H9 (cell line): ENCODE measurements around the gene MME. TPM values are rescaled to one million over a fixed set of nuclear protein-coding genes. Genes with fewer than 3 reads are reported as not detected.

ENCODE experiments used
- DNase-seq: peaks from one replicate; pipeline ENCODE4 v3.0.0-alpha.2; 2017
- H2AFZ ChIP-seq: one replicate; pipeline ENCODE4 v1.6.1; 2013; ENCODE audit warnings: mild to moderate bottlenecking, low read length, control low read depth, moderate library complexity
- H2AK5ac ChIP-seq: 2 replicates; pipeline ENCODE4 v1.6.1; 2013; ENCODE audit warnings: low read length, control low read depth, mixed read lengths; ENCODE audit not compliant: insufficient read length
- H2BK120ac ChIP-seq: one replicate; pipeline ENCODE4 v1.6.1; 2013; ENCODE audit warnings: low read depth, mild to moderate bottlenecking, low read length, control low read depth, inconsistent platforms; ENCODE audit not compliant: poor library complexity, severe bottlenecking
- H2BK12ac ChIP-seq: 2 replicates; pipeline ENCODE4 v1.6.1; 2013; ENCODE audit warnings: low read length, control low read depth, mixed read lengths, low read depth; ENCODE audit not compliant: insufficient read length
- H2BK15ac ChIP-seq: 2 replicates; pipeline ENCODE4 v1.6.1; 2013; ENCODE audit warnings: low read depth, low read length, control low read depth
- H2BK20ac ChIP-seq: one replicate; pipeline ENCODE4 v1.6.1; 2013; ENCODE audit warnings: low read depth, mild to moderate bottlenecking, low read length, control low read depth, inconsistent platforms; ENCODE audit not compliant: poor library complexity, severe bottlenecking
- H2BK5ac ChIP-seq: 2 replicates; pipeline ENCODE4 v1.6.1; 2013; ENCODE audit warnings: low read length, control low read depth, mixed read lengths; ENCODE audit not compliant: insufficient read length
- H3K14ac ChIP-seq: 2 replicates; pipeline ENCODE4 v1.6.1; 2013; ENCODE audit warnings: low read length, control low read depth; ENCODE audit not compliant: insufficient read depth
- H3K18ac ChIP-seq: 2 replicates; pipeline ENCODE4 v1.6.1; 2013; ENCODE audit warnings: low read depth, mild to moderate bottlenecking, mixed read lengths, low read length, control low read depth; ENCODE audit not compliant: insufficient read length
- H3K23ac ChIP-seq: 2 replicates; pipeline ENCODE4 v1.6.1; 2013; ENCODE audit warnings: low read length, control low read depth, mixed read lengths, low read depth; ENCODE audit not compliant: insufficient read length
- H3K23me2 ChIP-seq: 2 replicates; pipeline ENCODE4 v1.6.1; 2013; ENCODE audit warnings: low read depth, mild to moderate bottlenecking, mixed read lengths, low read length, control low read depth; ENCODE audit not compliant: insufficient read length, poor library complexity, severe bottlenecking
- H3K27ac ChIP-seq: 2 replicates; pipeline ENCODE4 v1.5.1; 2013; ENCODE audit warnings: low read length, control low read depth, mixed read lengths, low read depth; ENCODE audit not compliant: insufficient read length
- H3K27me3 ChIP-seq: 2 replicates; pipeline ENCODE4 v1.6.1; 2013; ENCODE audit warnings: low read length, control low read depth, inconsistent platforms; ENCODE audit not compliant: insufficient read depth
- H3K4ac ChIP-seq: 2 replicates; pipeline ENCODE4 v1.6.1; 2013; ENCODE audit warnings: low read depth, mild to moderate bottlenecking, control low read depth, inconsistent platforms, low read length, moderate library complexity
- H3K4me1 ChIP-seq: 2 replicates; pipeline ENCODE4 v1.6.1; 2013; ENCODE audit warnings: low read length, control low read depth, inconsistent platforms; ENCODE audit not compliant: insufficient read depth
- H3K4me2 ChIP-seq: 2 replicates; pipeline ENCODE4 v1.6.1; 2013; ENCODE audit warnings: low read length, control low read depth, mixed read lengths; ENCODE audit not compliant: insufficient read length, insufficient read depth
- H3K56ac ChIP-seq: 2 replicates; pipeline ENCODE4 v1.6.1; 2013; ENCODE audit warnings: low read depth, mild to moderate bottlenecking, mixed read lengths, low read length, control low read depth; ENCODE audit not compliant: insufficient read length
- H3K79me1 ChIP-seq: 2 replicates; pipeline ENCODE4 v1.6.1; 2013; ENCODE audit warnings: low read depth, mild to moderate bottlenecking, moderate library complexity, low read length, control low read depth, inconsistent platforms; ENCODE audit not compliant: insufficient read depth, poor library complexity, severe bottlenecking
- H3K79me2 ChIP-seq: 2 replicates; pipeline ENCODE4 v1.6.1; 2013; ENCODE audit warnings: low read length, control low read depth, inconsistent platforms; ENCODE audit not compliant: insufficient read depth
- H3K9ac ChIP-seq: 2 replicates; pipeline ENCODE4 v1.6.1; 2013; ENCODE audit warnings: low read length, control low read depth, mixed read lengths; ENCODE audit not compliant: insufficient read length; ENCODE audit errors: extremely low read depth
- H3K9me3 ChIP-seq: one replicate; pipeline ENCODE4 v1.6.1; 2013; ENCODE audit warnings: low read depth, low read length, inconsistent platforms; ENCODE audit not compliant: control insufficient read depth
- H3T11ph ChIP-seq: one replicate; pipeline ENCODE4 v1.6.1; 2013; ENCODE audit warnings: mild to moderate bottlenecking, low read length, control low read depth, inconsistent platforms
- H4K20me1 ChIP-seq: one replicate; pipeline ENCODE4 v1.6.1; 2013; ENCODE audit not compliant: control insufficient read depth, insufficient read length, insufficient read depth
- H4K5ac ChIP-seq: 2 replicates; pipeline ENCODE4 v1.6.1; 2013; ENCODE audit warnings: low read depth, mild to moderate bottlenecking, mixed read lengths, low read length, control low read depth; ENCODE audit not compliant: insufficient read length
- H4K8ac ChIP-seq: replicated peaks from 2 replicates; pipeline ENCODE4 v1.6.1; 2013; ENCODE audit warnings: low read length, control low read depth, mixed read lengths, low read depth; ENCODE audit not compliant: insufficient read length
- H4K91ac ChIP-seq: 2 replicates; pipeline ENCODE4 v1.6.1; 2013; ENCODE audit warnings: low read depth, mild to moderate bottlenecking, moderate library complexity, mixed read lengths, low read length, control low read depth; ENCODE audit not compliant: insufficient read length
- H3K27ac Mint-ChIP-seq, 3 experiments: 2 replicates in 2 of 3; 3 replicates in 1 of 3; pipeline ENCODE4 v1.8.0; 2020 to 2021; ENCODE audit warnings: mixed read lengths in 3 of 3, mild to moderate bottlenecking in 1 of 3, moderate library complexity in 1 of 3
- H3K27me3 Mint-ChIP-seq: 2 replicates; pipeline ENCODE4 v1.8.0; 2021; ENCODE audit warnings: low read depth, mild to moderate bottlenecking, moderate library complexity, mixed read lengths
- H3K36me3 Mint-ChIP-seq, 3 experiments: 2 replicates in 2 of 3; 3 replicates in 1 of 3; pipeline ENCODE4 v1.8.0; 2020 to 2021; ENCODE audit warnings: low read depth in 3 of 3, mixed read lengths in 3 of 3; ENCODE audit not compliant: insufficient read depth in 1 of 3
- H3K4me1 Mint-ChIP-seq, 2 experiments: 2 replicates each; pipeline ENCODE4 v1.8.0; 2020; ENCODE audit warnings: mixed read lengths in 2 of 2
- H3K4me3 Mint-ChIP-seq, 2 experiments: 2 replicates in 1 of 2; 3 replicates in 1 of 2; pipeline ENCODE4 v1.8.0; 2020 to 2021; ENCODE audit warnings: mild to moderate bottlenecking in 2 of 2, mixed read lengths in 2 of 2, moderate library complexity in 1 of 2
- H3K9me3 Mint-ChIP-seq, 2 experiments: 2 replicates in 1 of 2; 3 replicates in 1 of 2; pipeline ENCODE4 v1.8.0; 2020; ENCODE audit warnings: mild to moderate bottlenecking in 2 of 2, mixed read lengths in 2 of 2, moderate library complexity in 1 of 2
- CTCF ChIP-seq: fragments of 200-600 bp; sonication (generic); conservative IDR thresholded peaks from 3 replicates; pipeline ENCODE4 v1.8.0; 2021; ENCODE audit warnings: antibody characterized with exemption, mild to moderate bottlenecking
- total RNA-seq: library from RNA; stranded (reverse); gene quantifications from 2 replicates; pipeline ENCODE4 v1.2.1, GENCODE V29; 2021

MME gene
- total RNA-seq, 1 experiment from 2014 or later, result 16.4 TPM

- H3K23me2 ChIP-seq, result no peaks in the 10 kb centered on the region
- Mint-ChIP-seq H3K27me3 (no peaks in the 10 kb centered on the region), H3K4me1 (no peaks in the 10 kb centered on the region), H3K27ac (no peak overlapping the region), H3K36me3 (no peaks in the 10 kb centered on the region; a peak in 1 of 7 replicates), H3K4me3 (no peak overlapping the region), H3K9me3 (no peaks in the 10 kb centered on the region)
- no peak overlapping the region for H4K5ac ChIP-seq
- H3K9ac ChIP-seq, result no peak overlapping the region
- H2BK120ac ChIP-seq, result no peak overlapping the region
- no peak overlapping the region for H2BK20ac ChIP-seq
- no peaks in the 10 kb centered on the region for H3K79me2 ChIP-seq
- no peaks in the 10 kb centered on the region for H4K20me1 ChIP-seq
- H3K18ac ChIP-seq, result no peak overlapping the region
- DNase-seq, result no peak
- no peaks in the 10 kb centered on the region for H3K4me1 ChIP-seq
- no peak overlapping the region for H3T11ph ChIP-seq
- no peak overlapping the region for H2BK15ac ChIP-seq
- H3K79me1 ChIP-seq, result no peaks in the 10 kb centered on the region
- H4K8ac ChIP-seq, result no peak overlapping the region
- H3K27ac ChIP-seq, result no peak overlapping the region
- H2BK12ac ChIP-seq, result no peak overlapping the region
- no peak for TF ChIP-seq CTCF
- no peak overlapping the region for H3K4me2 ChIP-seq
- H2BK5ac ChIP-seq, result no peak overlapping the region
- no peak overlapping the region for H3K14ac ChIP-seq
- no peak overlapping the region for H3K56ac ChIP-seq
- H4K91ac ChIP-seq, result no peak overlapping the region
- no peak overlapping the region for H3K23ac ChIP-seq
- H3K9me3 ChIP-seq, result no peaks in the 10 kb centered on the region
- no peak overlapping the region for H2AK5ac ChIP-seq
- no peak overlapping the region for H3K4ac ChIP-seq
- no peak overlapping the region for H2AFZ ChIP-seq
- no peaks in the 10 kb centered on the region for H3K27me3 ChIP-seq
Measured at GRCh38 chr3:155230382-155230781, 150.3 kb downstream of the MME start.
